ENCODE results near the gene GLRA2.

Gene GLRA2

DNA sequence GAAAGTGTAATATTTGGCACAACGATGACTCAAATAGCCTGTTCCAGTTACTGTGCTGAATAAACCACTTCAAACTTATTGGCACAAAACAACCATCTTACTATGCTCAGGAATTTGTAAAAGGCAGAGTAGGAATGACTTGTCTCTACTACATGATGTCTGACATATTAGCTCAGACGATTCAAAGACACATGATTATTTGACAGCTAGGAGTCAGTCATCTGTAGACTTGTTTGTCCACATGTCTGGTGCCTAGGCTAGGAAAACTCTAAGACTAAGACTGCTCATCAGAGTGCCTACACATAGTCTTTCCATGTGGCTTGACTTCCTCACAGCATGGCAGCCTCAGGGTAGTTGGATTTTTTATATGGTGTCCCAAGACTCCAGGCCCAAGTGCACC, 189.1 kb downstream of the GLRA2 start:
- TF ChIP-seq CTCF (conservative IDR thresholded peaks at IDR 0.05; ENCODE audit: low read depth, low read length): no peak
- H3K36me3 ChIP-seq (ENCODE audit: insufficient read depth): no peaks in the 10 kb centered on the region
- no peaks in the 10 kb centered on the region for H3K27me3 ChIP-seq (ENCODE audit: insufficient read depth, low read depth)
- no peaks in the 10 kb centered on the region for H3K79me2 ChIP-seq (ENCODE audit: insufficient read depth, low read depth)
- no peak overlapping the region for H2AFZ ChIP-seq (ENCODE audit: low read depth)
- H4K20me1 ChIP-seq (ENCODE audit: insufficient read depth): no peaks in the 10 kb centered on the region
- no peak overlapping the region for H3K4me3 ChIP-seq (IDR thresholded peaks at IDR 0.05; ENCODE audit: insufficient read depth, low read depth, low read length)
- H3K9ac ChIP-seq: no peak overlapping the region
- no peaks in the 10 kb centered on the region for H3K4me1 ChIP-seq (ENCODE audit: low read depth, poor library complexity, severe bottlenecking)
- no peak overlapping the region for H3K27ac ChIP-seq
- H3K4me2 ChIP-seq: no peak overlapping the region

- Histone ChIP-seq H3K36me3 (ENCODE audit: insufficient read depth) (no peaks in the 10 kb centered on the region), H3K9ac (no peak overlapping the region), H3K4me3 (IDR thresholded peaks at IDR 0.05; ENCODE audit: insufficient read depth, low read depth, low read length) (no peak overlapping the region), H3K27me3 (ENCODE audit: insufficient read depth, low read depth) (no peaks in the 10 kb centered on the region), H4K20me1 (ENCODE audit: insufficient read depth) (no peaks in the 10 kb centered on the region), H3K27ac (no peak overlapping the region), H3K79me2 (ENCODE audit: insufficient read depth, low read depth) (no peaks in the 10 kb centered on the region), H3K4me2 (no peak overlapping the region), H3K4me1 (ENCODE audit: low read depth, poor library complexity, severe bottlenecking) (no peaks in the 10 kb centered on the region), H2AFZ (ENCODE audit: low read depth) (no peak overlapping the region)
- no peak for TF ChIP-seq CTCF (conservative IDR thresholded peaks at IDR 0.05; ENCODE audit: low read depth, low read length)
Observed at GRCh38 chrX:14729058-14729457, 199.7 kb downstream of the GLRA2 start.

GRCh38 chrX:14738643-14739042, 209.3 kb downstream of the GLRA2 start:
- no peak overlapping the region for H3K4me3 ChIP-seq (IDR thresholded peaks at IDR 0.05; ENCODE audit: insufficient read depth, low read depth, low read length)
- no peak overlapping the region for H3K9ac ChIP-seq
- no peaks in the 10 kb centered on the region for H3K79me2 ChIP-seq (ENCODE audit: insufficient read depth, low read depth)
- H2AFZ ChIP-seq (ENCODE audit: low read depth): no peak overlapping the region
- TF ChIP-seq CTCF (conservative IDR thresholded peaks at IDR 0.05; ENCODE audit: low read depth, low read length): no peak
- no peaks in the 10 kb centered on the region for H3K4me1 ChIP-seq (ENCODE audit: low read depth, poor library complexity, severe bottlenecking)
- H3K4me2 ChIP-seq: no peak overlapping the region
- H3K36me3 ChIP-seq (ENCODE audit: insufficient read depth): no peaks in the 10 kb centered on the region
- no peaks in the 10 kb centered on the region for H4K20me1 ChIP-seq (ENCODE audit: insufficient read depth)
- H3K27me3 ChIP-seq (ENCODE audit: insufficient read depth, low read depth): no peaks in the 10 kb centered on the region
- no peak overlapping the region for H3K27ac ChIP-seq

DNA sequence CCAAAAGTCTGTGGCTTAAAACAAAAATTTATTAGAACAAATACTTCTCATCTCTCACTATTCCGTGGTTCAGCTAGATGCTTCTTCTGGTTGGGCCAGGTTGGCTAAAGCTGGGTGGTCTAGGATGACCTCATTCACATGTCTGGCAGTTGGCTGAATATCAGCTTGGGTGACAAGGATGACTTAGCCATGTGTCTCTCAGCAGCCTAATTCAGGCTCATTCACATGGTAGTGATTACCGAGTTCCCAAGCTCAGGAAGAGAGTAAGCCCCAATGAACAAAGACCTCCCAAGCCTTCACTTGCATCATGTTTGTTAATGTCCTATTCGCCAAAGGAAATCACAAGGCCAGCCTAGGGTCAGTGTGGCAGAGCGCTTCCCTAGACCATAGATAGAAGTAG, 224.1 kb downstream of the GLRA2 start:
- no peak overlapping the region for H3K4me3 ChIP-seq (IDR thresholded peaks at IDR 0.05; ENCODE audit: insufficient read depth, low read depth, low read length)
- TF ChIP-seq CTCF (conservative IDR thresholded peaks at IDR 0.05; ENCODE audit: low read depth, low read length): no peak
- H3K27ac ChIP-seq: no peak overlapping the region
- H3K27me3 ChIP-seq (ENCODE audit: insufficient read depth, low read depth): no peaks in the 10 kb centered on the region
- no peak overlapping the region for H3K4me2 ChIP-seq
- no peaks in the 10 kb centered on the region for H3K79me2 ChIP-seq (ENCODE audit: insufficient read depth, low read depth)
- no peaks in the 10 kb centered on the region for H3K4me1 ChIP-seq (ENCODE audit: low read depth, poor library complexity, severe bottlenecking)
- H4K20me1 ChIP-seq (ENCODE audit: insufficient read depth): no peaks in the 10 kb centered on the region
- H3K36me3 ChIP-seq (ENCODE audit: insufficient read depth): no peaks in the 10 kb centered on the region
- H2AFZ ChIP-seq (ENCODE audit: low read depth): no peak overlapping the region
- no peak overlapping the region for H3K9ac ChIP-seq
